GM18511 (cell line): ENCODE data around the gene C17orf113.
"Not testable (repeated sequence)": the region's sequence is repeated elsewhere in the genome, so short reads cannot be mapped to it uniquely, and the experiment has no call there.

ENCODE experiments used
- ATAC-seq: cut with Tn5 transposase; IDR thresholded peaks from one replicate; pipeline ENCODE4 v1.9.1; 2021; ENCODE audit warnings: mild to moderate bottlenecking, moderate library complexity; ENCODE audit not compliant: unreplicated experiment

The C17orf113 gene

GRCh38 chr17:42017866-42018200, 32.6 kb downstream of the C17orf113 start:
- no peak for ATAC-seq

DNA sequence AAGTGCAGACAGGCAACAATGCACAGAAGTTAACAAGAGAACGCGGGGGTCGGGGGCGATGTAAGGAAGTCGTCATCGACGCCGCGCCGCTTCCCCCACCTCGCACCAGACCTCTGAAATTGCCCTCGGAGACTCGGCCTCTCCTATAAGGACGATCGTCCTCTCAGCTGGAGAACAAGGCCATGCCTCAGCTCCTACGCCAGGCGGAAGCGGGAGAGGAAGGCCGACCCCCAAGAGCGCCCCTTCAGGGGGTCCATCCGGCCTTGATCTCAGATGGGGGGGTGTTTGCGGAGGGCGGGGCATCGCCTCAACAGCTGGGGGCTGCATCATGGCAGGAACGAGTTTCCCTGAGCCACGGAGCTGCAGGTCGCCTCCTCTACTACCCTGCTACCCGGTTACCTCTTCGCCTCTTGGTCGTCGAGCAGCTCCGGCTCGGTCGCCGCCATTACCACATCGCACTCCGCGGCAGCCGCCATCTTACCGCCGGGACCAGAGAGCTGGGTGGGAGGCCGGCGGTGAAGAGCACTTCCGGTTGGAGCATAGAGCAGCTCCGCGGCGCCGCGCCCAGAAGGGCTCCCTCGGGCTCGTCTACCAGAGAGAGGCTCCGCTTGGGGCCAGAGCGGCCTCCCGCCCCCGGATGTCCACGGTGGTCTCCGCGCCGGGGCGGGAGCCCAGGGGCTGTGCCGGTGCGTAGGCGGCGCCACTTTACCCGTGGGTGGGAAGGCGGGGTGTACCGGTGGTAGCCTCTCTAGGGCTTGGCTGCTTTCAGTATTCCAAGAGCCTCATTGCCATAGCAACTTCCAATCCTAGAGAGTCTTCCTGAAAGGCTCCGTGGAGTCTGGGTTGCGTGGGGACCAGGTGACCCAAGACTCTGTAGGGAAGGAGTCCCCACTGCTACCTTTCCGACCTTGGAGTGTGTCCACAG, 33.2 kb downstream of the C17orf113 start, which contains the start of gene DNAJC7:
TSS of gene DNAJC7 (minus strand) at position 499 of the 925 bp plus-strand sequence. CDS start at position 476, 23 bp downstream.
- ATAC-seq: peak; percentile 77

DNA sequence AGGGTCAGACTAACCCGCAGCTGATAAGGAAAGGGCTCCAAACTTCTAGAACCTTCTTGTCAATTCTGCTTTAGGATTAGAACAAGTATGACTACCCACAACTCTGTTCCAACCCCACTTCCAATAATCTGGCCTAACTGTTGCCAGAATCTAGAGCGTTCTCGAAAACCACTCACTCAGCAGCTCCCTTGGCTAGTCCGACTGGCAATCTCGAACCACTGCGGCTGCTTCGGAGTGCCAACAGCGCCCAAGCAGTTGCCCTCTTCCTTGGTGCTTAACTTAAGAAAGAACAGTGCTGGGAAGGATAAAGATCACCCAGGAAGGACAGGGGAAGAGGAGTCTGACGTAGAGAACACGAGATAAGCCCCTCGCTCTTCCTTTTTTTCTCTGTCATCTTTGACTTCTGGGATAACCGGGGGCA, 34.0 kb downstream of the C17orf113 start:
- ATAC-seq: no peak

DNA sequence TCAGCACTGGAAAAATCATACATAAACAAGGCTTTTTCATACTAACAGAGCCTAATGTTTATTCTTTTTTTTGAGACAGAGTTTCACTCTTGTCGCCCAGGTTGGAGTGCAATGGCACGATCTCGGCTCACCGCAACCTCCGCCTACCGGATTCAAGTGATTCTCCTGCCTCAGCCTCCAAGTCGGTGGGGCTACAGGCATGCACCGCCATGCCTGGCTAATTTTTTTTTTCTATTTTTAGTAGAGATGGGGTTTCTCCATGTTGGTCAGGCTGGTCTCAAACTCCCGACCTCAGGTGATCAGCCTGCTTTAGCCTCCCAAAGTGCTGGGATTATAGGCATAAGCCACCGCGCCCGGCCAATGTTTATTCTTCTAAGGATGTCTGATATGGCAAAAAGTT, 36.7 kb downstream of the C17orf113 start:
- ATAC-seq: not testable (repeated sequence)

DNA sequence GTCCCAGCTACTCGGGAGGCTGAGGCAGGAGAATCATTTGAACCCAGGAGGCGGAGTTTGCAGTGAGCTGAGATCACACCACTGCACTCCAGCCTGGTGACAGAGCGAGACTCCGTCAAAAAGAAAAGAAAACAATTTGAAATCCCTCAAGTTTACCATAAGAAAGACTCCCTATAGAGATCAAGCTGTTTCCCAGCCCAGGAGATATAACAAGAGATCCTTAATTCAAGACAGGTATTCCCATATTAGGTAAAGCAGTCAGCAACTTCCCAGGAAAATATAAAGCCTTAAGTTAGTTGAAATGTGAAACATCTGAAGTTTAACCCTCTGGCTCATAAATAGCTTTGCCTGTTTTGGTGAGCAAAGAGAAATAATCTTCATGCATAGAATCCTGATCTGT, 38.0 kb downstream of the C17orf113 start:
- ATAC-seq: not testable (repeated sequence)

GRCh38 chr17:42010898-42011516, 39.4 kb downstream of the C17orf113 start:
- no peak for ATAC-seq

GRCh38 chr17:42010266-42010680, 40.1 kb downstream of the C17orf113 start:
- not testable (repeated sequence) for ATAC-seq

DNA sequence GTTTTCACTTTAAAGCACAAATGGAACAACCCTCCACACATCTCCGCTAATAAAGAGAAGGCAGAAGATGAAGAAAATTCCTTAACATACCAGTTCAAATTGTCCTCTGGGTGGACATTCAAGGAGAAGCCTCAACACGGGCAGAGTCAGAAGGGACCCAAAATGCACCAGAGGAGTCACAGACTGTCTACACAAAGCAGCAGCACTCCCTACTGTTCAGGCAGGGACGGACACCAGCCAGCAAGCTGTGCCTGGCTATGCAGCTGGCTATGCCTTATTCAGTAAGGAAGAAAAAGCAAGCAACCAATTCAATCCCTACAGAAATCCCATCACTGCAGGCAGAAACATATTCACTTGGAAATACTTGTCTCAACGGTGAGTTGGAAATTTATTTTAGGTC, 41.2 kb downstream of the C17orf113 start:
- ATAC-seq: no peak

GRCh38 chr17:42005166-42005565, 45.2 kb downstream of the C17orf113 start:
- ATAC-seq: no peak

DNA sequence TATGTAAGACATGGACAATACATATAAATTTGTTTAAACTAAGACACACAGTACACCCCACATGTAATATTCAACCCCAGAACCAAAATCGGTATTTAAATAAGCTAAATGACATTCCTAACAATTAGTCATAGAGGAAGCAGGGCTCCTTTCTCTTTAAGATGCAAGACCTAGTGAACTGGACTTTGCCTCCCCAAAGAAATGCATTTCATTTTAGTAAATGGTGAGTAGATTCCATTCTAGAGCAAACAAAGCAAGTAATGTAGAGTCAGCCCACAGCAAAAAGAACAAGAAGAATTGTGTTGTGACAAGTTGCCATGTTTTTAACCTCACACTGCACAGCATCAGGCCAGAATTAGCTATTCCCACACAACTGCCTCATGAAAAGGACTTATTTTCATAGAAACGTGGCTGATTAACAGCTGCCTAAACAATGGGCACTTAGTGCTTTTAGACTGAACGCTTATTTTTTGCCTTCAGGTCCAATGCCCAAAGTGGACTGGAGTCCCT, 47.6 kb downstream of the C17orf113 start:
- ATAC-seq: no peak

- ATAC-seq: no peak
Observed at GRCh38 chr17:42002175-42002791, 48.1 kb downstream of the C17orf113 start.

- no peak for ATAC-seq
Observed at GRCh38 chr17:42001729-42002128, 48.7 kb downstream of the C17orf113 start.

DNA sequence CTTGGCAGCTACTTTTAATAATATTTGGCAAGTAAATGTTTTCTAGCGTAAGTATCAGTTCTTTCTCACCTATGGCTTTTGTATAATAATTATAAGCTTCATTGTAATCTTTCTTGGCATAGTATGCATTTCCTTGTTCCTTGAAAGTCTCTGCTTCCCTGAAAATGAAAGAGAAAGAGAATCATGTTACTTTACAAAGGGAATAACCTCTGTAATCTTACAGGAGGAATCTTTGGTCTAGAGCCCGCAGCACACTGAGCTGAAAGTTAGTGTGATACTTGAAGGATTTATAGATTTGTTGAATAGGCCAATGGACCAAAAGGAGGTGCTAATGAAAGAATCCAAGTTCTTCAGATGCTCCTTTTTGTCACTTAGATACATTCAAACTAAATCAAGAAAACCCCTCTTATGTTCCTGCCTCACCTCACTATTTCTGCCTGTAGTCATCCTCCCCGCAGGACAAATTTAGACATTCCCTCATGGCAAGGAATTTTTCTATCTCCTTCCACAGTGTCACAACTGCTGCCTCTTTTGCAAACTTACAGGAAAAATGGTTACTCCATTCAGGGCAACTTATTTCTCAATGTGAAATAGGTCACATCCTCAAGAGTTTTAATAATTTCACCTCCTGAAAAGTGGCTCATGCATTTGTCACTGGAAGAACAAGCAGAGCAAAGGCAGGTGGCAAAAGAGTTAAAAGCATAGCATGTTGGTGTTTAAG, 49.8 kb downstream of the C17orf113 start:
- ATAC-seq: no peak

DNA sequence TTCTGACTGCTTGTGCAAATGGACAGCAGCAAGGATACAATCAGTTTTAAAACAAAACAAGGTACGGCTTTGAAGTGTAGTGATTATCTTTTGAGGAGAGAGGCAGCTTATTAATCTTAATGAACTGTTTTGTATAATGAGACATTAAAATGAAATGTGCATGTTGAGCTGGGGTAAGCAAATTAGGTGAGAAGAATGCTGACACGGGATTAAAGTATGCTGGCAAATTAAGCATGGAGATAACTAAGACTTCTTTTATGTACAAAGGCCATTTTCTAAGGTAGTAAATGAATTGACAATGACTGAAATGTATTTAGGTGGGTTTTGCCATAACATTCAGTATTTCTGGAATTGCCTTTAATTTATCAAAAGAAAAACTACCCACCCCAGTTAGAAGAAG, 51.9 kb downstream of the C17orf113 start:
- ATAC-seq: no peak

DNA sequence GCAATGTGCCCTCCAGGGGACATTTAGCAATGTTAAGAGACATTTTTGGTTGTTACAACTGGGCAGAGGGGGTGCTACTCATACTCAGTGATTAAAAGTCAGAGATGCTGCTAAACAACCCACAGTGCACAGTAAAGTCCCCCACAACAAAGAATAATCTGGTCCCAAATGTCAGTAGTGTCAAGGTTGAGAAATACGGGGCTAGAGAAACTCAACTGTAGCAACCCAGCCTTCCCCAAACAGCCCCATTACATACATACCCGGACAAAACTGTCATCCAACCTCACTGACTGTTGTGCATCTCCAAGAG, 53.6 kb downstream of the C17orf113 start:
- no peak for ATAC-seq

DNA sequence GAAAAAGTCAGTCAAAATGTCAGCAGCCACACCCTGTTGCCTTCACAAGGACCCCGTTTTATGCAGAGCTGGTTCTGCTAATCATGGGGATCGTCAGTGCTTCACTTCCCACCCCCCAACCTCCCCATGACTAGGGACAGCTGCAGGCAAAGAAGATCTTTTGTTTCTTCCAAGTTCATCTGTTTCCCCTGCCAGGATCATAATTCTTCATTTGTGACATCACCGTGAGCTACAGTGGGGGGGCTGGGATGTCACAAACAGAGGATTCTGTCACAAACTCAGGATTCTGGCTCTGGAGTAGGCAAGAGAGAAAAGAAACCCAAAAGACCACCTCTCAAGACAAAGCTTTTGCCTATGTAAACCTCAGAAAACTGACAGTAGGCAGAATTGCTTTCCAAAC, 57.8 kb downstream of the C17orf113 start:
- ATAC-seq: no peak

DNA sequence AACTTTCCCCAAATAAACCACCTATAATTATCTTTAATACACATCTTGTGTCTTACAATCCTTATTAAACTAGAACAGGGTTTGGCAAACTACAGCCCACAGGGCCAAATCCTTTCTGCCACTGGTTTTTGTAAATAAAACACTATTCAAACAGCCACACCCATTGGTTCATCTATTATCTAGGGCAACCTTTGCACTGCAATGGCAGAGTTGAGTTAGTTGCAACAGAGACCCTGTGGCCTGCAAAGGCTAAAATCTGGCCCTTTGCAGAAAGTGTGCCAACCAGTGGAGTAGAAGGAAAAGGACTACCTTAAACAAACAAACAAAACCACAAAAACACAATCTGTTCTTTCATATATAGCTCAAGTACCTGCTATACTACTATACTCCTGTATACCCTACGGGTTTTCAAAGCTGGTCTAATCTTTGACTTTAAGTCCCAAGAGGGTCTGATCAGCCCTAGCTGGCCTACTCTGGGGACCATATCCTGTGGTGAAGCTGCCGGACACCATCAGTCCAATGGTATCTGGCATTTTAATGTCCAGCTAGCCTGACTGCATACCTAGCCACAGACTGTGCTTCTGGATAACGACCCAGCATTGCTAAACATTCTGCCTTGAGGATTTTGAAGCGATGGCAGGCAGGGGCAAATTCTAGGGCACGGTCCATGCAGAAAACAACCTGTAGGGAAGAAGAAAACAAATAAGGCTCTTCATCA, 60.5 kb downstream of the C17orf113 start:
- no peak for ATAC-seq

DNA sequence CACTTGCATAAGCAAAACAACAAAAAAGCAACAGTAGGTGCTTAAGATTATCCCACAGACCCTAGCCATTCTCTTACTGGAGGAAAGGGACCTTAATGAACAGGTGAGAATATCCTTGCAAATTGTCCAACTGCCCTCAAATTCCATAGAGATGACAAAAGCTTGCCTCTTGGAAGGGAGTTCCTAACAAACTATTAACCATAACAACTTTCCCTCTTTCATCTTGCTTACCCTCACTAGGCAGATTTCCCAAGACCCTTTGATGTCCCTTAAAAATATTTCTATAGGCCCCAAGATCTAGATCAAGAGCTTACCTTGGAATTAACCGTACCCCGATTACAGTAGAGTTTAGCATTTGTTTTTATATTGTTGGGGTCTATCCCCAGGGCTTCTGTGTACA, 62.0 kb downstream of the C17orf113 start:
- no peak for ATAC-seq
